ELF-1 (cell line): Measurements from ENCODE around the gene POC1A.
"Not testable (repeated sequence)": the region's sequence is repeated elsewhere in the genome, so short reads cannot be mapped to it uniquely, and the experiment has no call there.

Experiments
- DNase-seq: peaks from one replicate; pipeline ENCODE4 v3.0.0-alpha.2; 2016; ENCODE audit warnings: low read depth, low spot score

POC1A gene

GRCh38 chr3:52183786-52184445 is 29.7 kb upstream of the POC1A start:
- DNase-seq = no peak

- no peak for DNase-seq
Measured at GRCh38 chr3:52182691-52183090, 28.5 kb upstream of the POC1A start.

GRCh38 chr3:52182196-52182595 is 28.0 kb upstream of the POC1A start:
- no peak for DNase-seq

- DNase-seq = no peak
Measured at GRCh38 chr3:52181543-52181942, 27.3 kb upstream of the POC1A start.

GRCh38 chr3:52178537-52178936 is 24.3 kb upstream of the POC1A start:
- no peak for DNase-seq

- not testable (repeated sequence) for DNase-seq
Measured at GRCh38 chr3:52178126-52178525, 23.9 kb upstream of the POC1A start.

GRCh38 chr3:52177701-52178042 is 23.4 kb upstream of the POC1A start:
- DNase-seq = no peak

GRCh38 chr3:52176951-52177700 is 22.9 kb upstream of the POC1A start:
- no peak for DNase-seq

GRCh38 chr3:52176180-52176752 is 22.0 kb upstream of the POC1A start:
- no peak for DNase-seq

- no peak for DNase-seq
Measured at GRCh38 chr3:52175416-52176179, 21.4 kb upstream of the POC1A start.

- DNase-seq = no peak
Measured at GRCh38 chr3:52174896-52175295, 20.7 kb upstream of the POC1A start.

GRCh38 chr3:52173101-52173500 is 18.9 kb upstream of the POC1A start:
- DNase-seq = no peak

- no peak for DNase-seq
Measured at GRCh38 chr3:52172262-52172757, 18.1 kb upstream of the POC1A start.

- DNase-seq = no peak
Measured at GRCh38 chr3:52171514-52172261, 17.5 kb upstream of the POC1A start.

- DNase-seq = not testable (repeated sequence)
Measured at GRCh38 chr3:52170217-52170616, 16.0 kb upstream of the POC1A start.

GRCh38 chr3:52167240-52167639 is 13.0 kb upstream of the POC1A start:
- DNase-seq = peak; percentile 16

- no peak for DNase-seq
Measured at GRCh38 chr3:52162250-52162872, 8.1 kb upstream of the POC1A start.

- no peak for DNase-seq
Measured at GRCh38 chr3:52159503-52159902, 5.3 kb upstream of the POC1A start.

- DNase-seq = no peak
Measured at GRCh38 chr3:52155912-52156311, 1.7 kb upstream of the POC1A start.

- peak; percentile 95 for DNase-seq
Measured at GRCh38 chr3:52153389-52154096, 680 bp downstream of the POC1A start.
